Coronary artery (tissue), 2 donors: Measurements from ENCODE around the gene CTSO.

Experiments used
- DNase-seq: peaks from one replicate; pipeline ENCODE4 v3.0.0-alpha.2; 2017; ENCODE audit warnings: low spot score
- H3K27ac ChIP-seq, 2 donors: fragments of 200-600 bp; sonication (generic); one replicate each; pipeline ENCODE4 v1.5.1; 2016 to 2019
- H3K4me3 ChIP-seq: fragments of 200-600 bp; sonication (generic); 2 replicates; pipeline ENCODE4 v1.5.1; 2016; ENCODE audit warnings: mild to moderate bottlenecking, moderate library complexity
- CTCF ChIP-seq: fragments of 200-600 bp; sonication (generic); IDR thresholded peaks from one replicate; pipeline ENCODE4 v1.5.1; 2019; ENCODE audit warnings: antibody characterized with exemption

Gene CTSO

GRCh38 chr4:155953151-155954117 lies at the start of gene CTSO:
TSS of gene CTSO (minus strand) at chr4:155953866. CDS start at chr4:155953847, 19 bp downstream.
- H3K4me3 ChIP-seq, result peak within 1 kb of the TSS; percentile 92
- DNase-seq, result peak; percentile 81
- peak; percentile 56 for TF ChIP-seq CTCF
- H3K27ac ChIP-seq, result peak within 1 kb of the TSS; percentile 99

GRCh38 chr4:156000491-156000890 lies 46.8 kb upstream of the CTSO start:
- TF ChIP-seq CTCF, result no peak
- DNase-seq, result no peak
- Histone ChIP-seq H3K27ac (no peak overlapping the region), H3K4me3 (no peak overlapping the region)

- no peak overlapping the region for H3K4me3 ChIP-seq
- no peak for DNase-seq
- TF ChIP-seq CTCF, result no peak
Measured at GRCh38 chr4:155999725-156000124, 46.1 kb upstream of the CTSO start.

GRCh38 chr4:155995069-155995468 lies 41.4 kb upstream of the CTSO start:
- no peak overlapping the region for H3K4me3 ChIP-seq
- H3K27ac ChIP-seq, result no peak overlapping the region
- no peak for TF ChIP-seq CTCF
- DNase-seq, result no peak

More at GRCh38 chr4:155999725-156000124, 46.1 kb upstream of the CTSO start:
- H3K27ac ChIP-seq, result no peak overlapping the region

- no peak for TF ChIP-seq CTCF
- no peak for DNase-seq
- Histone ChIP-seq H3K27ac (no peak overlapping the region), H3K4me3 (no peak overlapping the region)
Measured at GRCh38 chr4:155984106-155984797, 30.6 kb upstream of the CTSO start.

GRCh38 chr4:155982736-155983385 lies 29.2 kb upstream of the CTSO start:
- DNase-seq, result no peak
- H3K4me3 ChIP-seq, result no peak overlapping the region
- no peak overlapping the region for H3K27ac ChIP-seq
- no peak for TF ChIP-seq CTCF
